ENCODE measurements around the gene SATL1. TPM values are rescaled to one million over a fixed set of nuclear protein-coding genes. Genes with fewer than 3 reads are reported as not detected.
A peak's percentile ranks its signal among the peaks of the same experiment; 100 is the strongest.
"Not testable (repeated sequence)": the region's sequence is repeated elsewhere in the genome, so short reads cannot be mapped to it uniquely, and the experiment has no call there.

The SATL1 gene
- total RNA-seq, 4 donors from 2014 or later = not detected

DNA sequence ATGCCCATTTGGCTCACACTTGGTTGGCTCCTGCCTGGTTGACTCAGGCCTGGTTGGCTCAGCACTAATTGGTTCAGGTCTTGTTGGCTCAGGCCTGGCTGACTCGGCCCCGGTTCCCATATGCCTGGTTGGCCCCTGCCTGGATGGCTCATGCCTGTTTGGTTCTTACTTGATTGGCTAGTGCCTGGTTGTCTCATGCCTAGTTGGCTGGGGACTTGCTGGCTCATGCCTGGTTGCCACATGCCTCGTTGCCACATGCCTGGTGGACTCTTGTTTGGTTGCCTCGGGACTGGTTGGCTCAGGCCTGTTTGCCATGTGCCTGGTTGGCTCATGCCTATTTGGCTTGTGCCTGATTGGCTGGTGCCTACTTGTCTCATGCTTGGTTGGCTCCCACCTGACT, 136.2 kb downstream of the SATL1 start:
- Histone ChIP-seq H3K4me1 (no peaks in the 10 kb centered on the region), H3K36me3 (no peaks in the 10 kb centered on the region), H3K27me3 (no peaks in the 10 kb centered on the region), H3K4me3 (no peak overlapping the region), H3K9me3 (no peaks in the 10 kb centered on the region), H3K27ac (no peak overlapping the region)
- no peak for DNase-seq
- no peak for TF ChIP-seq POLR2A (IDR thresholded peaks at IDR 0.05)
- TF ChIP-seq, protein P1, sequence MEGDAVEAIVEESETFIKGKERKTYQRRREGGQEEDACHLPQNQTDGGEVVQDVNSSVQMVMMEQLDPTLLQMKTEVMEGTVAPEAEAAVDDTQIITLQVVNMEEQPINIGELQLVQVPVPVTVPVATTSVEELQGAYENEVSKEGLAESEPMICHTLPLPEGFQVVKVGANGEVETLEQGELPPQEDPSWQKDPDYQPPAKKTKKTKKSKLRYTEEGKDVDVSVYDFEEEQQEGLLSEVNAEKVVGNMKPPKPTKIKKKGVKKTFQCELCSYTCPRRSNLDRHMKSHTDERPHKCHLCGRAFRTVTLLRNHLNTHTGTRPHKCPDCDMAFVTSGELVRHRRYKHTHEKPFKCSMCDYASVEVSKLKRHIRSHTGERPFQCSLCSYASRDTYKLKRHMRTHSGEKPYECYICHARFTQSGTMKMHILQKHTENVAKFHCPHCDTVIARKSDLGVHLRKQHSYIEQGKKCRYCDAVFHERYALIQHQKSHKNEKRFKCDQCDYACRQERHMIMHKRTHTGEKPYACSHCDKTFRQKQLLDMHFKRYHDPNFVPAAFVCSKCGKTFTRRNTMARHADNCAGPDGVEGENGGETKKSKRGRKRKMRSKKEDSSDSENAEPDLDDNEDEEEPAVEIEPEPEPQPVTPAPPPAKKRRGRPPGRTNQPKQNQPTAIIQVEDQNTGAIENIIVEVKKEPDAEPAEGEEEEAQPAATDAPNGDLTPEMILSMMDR (IDR thresholded peaks at IDR 0.05) = no peak

DNA sequence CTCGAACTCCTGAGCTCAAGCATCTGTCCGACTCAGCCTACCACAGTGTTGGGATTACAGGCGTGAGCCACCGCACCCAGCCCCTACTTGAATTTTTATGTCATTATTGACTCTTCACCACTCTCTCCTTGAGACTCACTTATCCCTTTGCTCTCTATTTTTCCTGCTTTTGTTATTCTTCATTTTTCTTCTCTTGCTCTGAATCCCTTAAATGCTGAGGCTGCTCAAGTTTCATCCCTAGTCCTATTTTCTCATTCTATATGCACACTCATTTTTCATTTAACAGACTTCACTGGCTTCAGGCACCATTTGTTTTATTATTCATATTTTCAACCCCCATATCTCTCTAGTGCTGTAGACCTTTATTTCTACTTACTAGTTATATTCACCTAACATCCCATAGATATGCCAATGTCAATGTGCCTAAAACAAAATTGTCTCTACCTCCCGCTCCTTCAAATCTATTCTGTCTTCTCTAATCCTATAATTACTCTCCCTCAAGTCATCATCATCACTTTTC, 154.2 kb downstream of the SATL1 start:
- TF ChIP-seq, protein P1 (IDR thresholded peaks at IDR 0.05) = no peak
- no peak for TF ChIP-seq POLR2A (IDR thresholded peaks at IDR 0.05)
- H3K36me3 ChIP-seq = peaks cover 0 to 3% (median 0%) of the 10 kb centered on the region in 3 donors
- no peaks in the 10 kb centered on the region for H3K27me3 ChIP-seq
- no peaks in the 10 kb centered on the region for H3K4me1 ChIP-seq
- H3K9me3 ChIP-seq = no peaks in the 10 kb centered on the region
- H3K27ac ChIP-seq = no peak overlapping the region
- no peak for DNase-seq
- no peak overlapping the region for H3K4me3 ChIP-seq

DNA sequence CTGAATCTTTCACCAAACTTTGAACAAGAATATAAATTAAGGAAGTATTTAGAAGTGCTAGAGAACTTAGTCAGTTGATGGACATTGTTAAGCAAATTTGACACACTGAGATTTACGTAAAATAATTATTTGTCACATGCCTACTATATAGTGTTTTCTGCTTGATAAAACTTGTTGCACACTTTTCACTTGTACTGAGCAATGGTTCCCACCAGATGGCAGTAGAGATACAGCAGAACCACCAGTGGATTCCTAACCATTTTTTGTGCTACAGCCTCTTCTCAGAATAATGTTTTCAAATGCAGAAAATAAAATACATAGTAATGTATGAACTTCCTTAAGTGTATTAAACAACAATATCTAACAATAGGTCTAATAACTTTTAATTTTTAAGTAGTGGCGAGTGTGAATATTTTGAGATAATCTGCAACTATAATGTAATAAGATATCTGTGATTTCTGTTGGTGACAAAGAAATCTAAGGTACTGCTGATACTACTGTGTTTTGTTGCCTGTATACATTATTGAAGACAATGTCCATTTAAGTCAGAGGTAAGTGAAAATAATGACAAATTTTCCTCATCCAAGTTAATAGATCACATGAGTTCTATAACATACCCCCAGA, 158.7 kb downstream of the SATL1 start:
- Histone ChIP-seq H3K9me3 (no peaks in the 10 kb centered on the region), H3K4me3 (no peak overlapping the region), H3K4me1 (no peaks in the 10 kb centered on the region), H3K36me3 (peaks cover 0 to 3% (median 0%) of the 10 kb centered on the region in 3 donors), H3K27ac (no peak overlapping the region), H3K27me3 (no peaks in the 10 kb centered on the region)
- DNase-seq = peak in 1 of 3 donors; percentile 78
- TF ChIP-seq, protein P1 (IDR thresholded peaks at IDR 0.05) = peak in 5 of 6 experiments; percentile 12 to 70 (median 50)
- no peak for TF ChIP-seq POLR2A (IDR thresholded peaks at IDR 0.05)

DNA sequence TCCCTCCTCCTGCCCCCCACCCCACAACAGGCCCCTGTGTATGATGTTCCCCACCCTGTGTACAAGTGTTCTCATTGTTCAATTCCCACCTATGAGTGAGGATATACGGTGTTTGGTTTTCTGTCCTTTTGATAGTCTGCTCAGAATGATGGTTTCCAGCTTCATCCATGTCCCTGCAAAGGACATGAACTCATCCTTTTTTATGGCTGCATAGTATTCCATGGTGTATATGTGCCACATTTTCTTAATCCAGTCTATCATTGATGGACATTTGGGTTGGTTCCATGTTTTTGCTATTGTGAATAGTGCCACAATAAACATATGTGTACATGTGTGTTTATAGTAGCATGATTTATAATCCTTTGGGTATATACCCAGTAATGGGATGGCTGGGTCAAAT, 166.3 kb downstream of the SATL1 start:
- not testable (repeated sequence) for DNase-seq, H3K4me3 ChIP-seq, H3K27me3 ChIP-seq, H3K36me3 ChIP-seq, H3K9me3 ChIP-seq, H3K27ac ChIP-seq, H3K4me1 ChIP-seq

DNA sequence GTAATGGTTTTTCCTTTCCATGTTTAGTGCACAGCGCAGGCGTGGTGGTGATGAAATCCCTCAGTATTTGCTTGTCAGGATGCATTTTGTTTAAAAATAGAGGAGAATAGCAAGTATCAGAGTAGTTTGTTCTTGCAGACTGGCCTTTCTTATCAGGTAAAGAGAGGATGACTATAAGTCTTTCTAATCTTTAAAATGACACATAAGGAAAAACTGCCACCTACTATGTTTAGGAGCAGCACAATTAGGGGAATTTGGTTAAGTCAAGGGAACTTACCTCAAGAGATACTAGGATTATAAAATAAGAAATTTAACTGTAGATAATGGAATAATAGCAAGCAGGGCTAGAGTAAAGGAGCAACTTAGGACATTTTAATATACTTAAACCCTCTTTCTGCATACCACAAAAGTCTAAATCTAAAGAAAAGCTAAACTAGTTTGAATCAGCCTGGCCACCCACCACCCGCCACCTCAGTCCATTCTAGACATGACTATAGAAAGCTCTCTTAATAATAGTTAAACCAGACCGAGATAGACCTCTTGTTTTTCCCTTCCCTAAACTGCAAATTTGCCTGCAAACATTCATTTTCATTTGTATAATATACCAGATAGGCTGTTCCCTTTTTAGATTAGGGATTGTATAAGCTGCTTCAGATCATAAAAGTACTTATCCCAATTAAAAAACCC, 177.9 kb downstream of the SATL1 start:
- no peak for TF ChIP-seq POLR2A (IDR thresholded peaks at IDR 0.05)
- H3K4me1 ChIP-seq = no peaks in the 10 kb centered on the region
- no peak overlapping the region for H3K4me3 ChIP-seq
- no peak for DNase-seq
- H3K36me3 ChIP-seq = peaks cover 0 to 7% (median 0%) of the 10 kb centered on the region in 3 donors
- no peak overlapping the region for H3K27ac ChIP-seq
- H3K9me3 ChIP-seq = no peaks in the 10 kb centered on the region
- H3K27me3 ChIP-seq = no peaks in the 10 kb centered on the region

DNA sequence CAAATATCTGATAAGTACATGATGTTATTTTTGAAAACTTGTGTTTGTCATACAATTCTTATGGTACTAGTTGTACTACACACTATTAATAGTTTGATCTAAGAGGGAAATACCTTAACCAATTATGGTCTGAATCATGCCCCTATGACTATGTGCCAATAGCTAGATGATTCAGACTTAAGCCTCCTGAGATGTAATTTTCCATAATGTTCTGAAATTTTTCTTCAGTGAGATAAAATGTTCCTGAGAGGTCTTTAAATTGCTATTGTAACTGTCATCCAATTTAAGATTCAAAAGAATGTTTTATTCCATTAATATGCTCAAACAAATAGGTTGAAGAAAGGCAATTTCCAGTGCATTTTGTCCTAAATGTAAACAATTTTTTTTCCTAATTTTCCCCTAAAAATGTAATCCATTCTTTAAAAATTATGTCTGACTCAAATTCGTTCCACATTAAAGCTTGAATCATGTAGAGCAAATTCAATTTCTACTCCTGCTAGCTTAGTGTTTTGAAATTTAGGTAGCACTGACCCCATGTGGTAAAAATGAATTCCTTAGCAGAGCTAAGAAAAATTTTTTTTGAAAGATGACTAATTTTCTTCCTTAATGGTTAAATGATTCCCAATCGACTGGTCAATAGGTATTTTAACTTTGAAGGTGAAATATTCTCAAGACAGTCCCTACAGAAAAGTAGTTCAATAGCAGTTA, 190.8 kb downstream of the SATL1 start:
- H3K27ac ChIP-seq = no peak overlapping the region
- no peaks in the 10 kb centered on the region for H3K36me3 ChIP-seq
- H3K9me3 ChIP-seq = no peaks in the 10 kb centered on the region
- TF ChIP-seq, protein P1 (IDR thresholded peaks at IDR 0.05) = peak in 2 of 6 experiments; percentile 6 to 33
- TF ChIP-seq POLR2A (IDR thresholded peaks at IDR 0.05) = no peak
- no peaks in the 10 kb centered on the region for H3K27me3 ChIP-seq
- H3K4me1 ChIP-seq = no peaks in the 10 kb centered on the region
- no peak for DNase-seq
- no peak overlapping the region for H3K4me3 ChIP-seq
